Right lobe of liver (tissue), 6 donors: ENCODE results near the gene TXLNG. TPM values are rescaled to one million over a fixed set of nuclear protein-coding genes. Genes with fewer than 3 reads are reported as not detected.

ENCODE experiments used
- ATAC-seq, 4 donors: fragments of 200-7000 bp; cut with Tn5 transposase; one replicate each; pipeline ENCODE4 v1.9.1; 2020; ENCODE audit warnings: mild to moderate bottlenecking in 4 of 4, moderate library complexity in 4 of 4
- DNase-seq, 3 donors: peaks; one replicate each; pipeline ENCODE4 v3.0.0-alpha.2; 2020
- H3K27ac ChIP-seq, 3 donors: fragments of 200-600 bp; one replicate each; pipeline ENCODE4 v1.8.0; 2022
- H3K27me3 ChIP-seq, 2 donors: fragments of 200-600 bp; one replicate each; pipeline ENCODE4 v1.8.0; 2022
- H3K36me3 ChIP-seq, 4 donors: fragments of 200-600 bp; sonication (generic) in 1 of 4; one replicate each; pipeline versions ENCODE4 v1.5.1 to v1.8.0; 2017 to 2022; ENCODE audit warnings: control low read depth in 1 of 4
- H3K4me1 ChIP-seq, 4 donors: fragments of 200-600 bp; sonication (generic) in 1 of 4; one replicate each; pipeline versions ENCODE4 v1.5.1 to v1.8.0; 2017 to 2022; ENCODE audit warnings: control low read depth in 1 of 4
- H3K4me3 ChIP-seq, 3 donors: fragments of 200-600 bp; one replicate each; pipeline ENCODE4 v1.8.0; 2022
- H3K9me3 ChIP-seq, 4 donors: fragments of 200-600 bp; sonication (generic) in 1 of 4; one replicate each; pipeline versions ENCODE4 v1.5.1 to v1.8.0; 2017 to 2022; ENCODE audit warnings: control low read depth in 1 of 4
- POLR2A ChIP-seq: fragments of 450-650 bp; IDR thresholded peaks from one replicate; pipeline ENCODE4 v1.6.1; 2017; ENCODE audit warnings: antibody characterized with exemption, mild to moderate bottlenecking
- WGBS: methylation state at CpG from one replicate; pipeline ENCODE4 v1.1.6; 2018; ENCODE audit warnings: low coverage, low lambda C conversion rate; ENCODE audit not compliant: insufficient coverage; ENCODE audit errors: missing lambda C conversion rate; 5-methylcytosine and 5-hydroxymethylcytosine counted together
- intact Hi-C, 2 donors: fragments of 100-400 bp; cut with DNase I; formaldehyde crosslinking; loops; one replicate each; pipeline versions ENCODE4 v1.11.2 to v1.14.1; 2022
- total RNA-seq, 6 experiments: library from RNA; depleted of rRNA in 2 of 6; stranded (reverse); fragments of >200 nt in 2 of 6; fragmentation: NEBNext Ultra II Directional in 3 of 6; extraction: Animal tissue kit (Norgen Biotek cat#: 25700) in 3 of 6; gene quantifications; one replicate each; pipeline versions ENCODE4 v1.1.0 to v1.2.4, GENCODE V29; 2016 to 2023
- TF ChIP-seq, protein P1 (sequence below), 4 donors: fragments of 200-600 bp in 3 of 4; fragments of 450-650 bp in 1 of 4; IDR thresholded peaks; one replicate each; pipeline versions ENCODE4 v1.5.1 to v1.8.0; 2016 to 2022; ENCODE audit warnings: antibody characterized with exemption in 4 of 4, mild to moderate bottlenecking in 2 of 4
- donor health status: DM: no; HTN: yes; CAD: no.
- donor health status: DM: no; HTN: no; CAD: no.
- donor health status: DM: no; HTN: no; CAD: no.
- donor health status: DM: no; HTN: yes; CAD: no.
- donor health status: DM: no; HTN: yes; CAD: no.

TXLNG gene
- total RNA-seq, 6 experiments from 2014 or later, result 3.9 to 9.3 (median 7.3) TPM

- ATAC-seq (peak in 1 of 4 donors; percentile 9), DNase-seq (peak in 1 of 3 donors; percentile 51)
- Histone ChIP-seq H3K27me3 (no peaks in the 10 kb centered on the region), H3K4me1 (peaks cover 0 to 38% (median 8%) of the 10 kb centered on the region in 4 donors), H3K27ac (peak overlapping the region in 2 of 3 donors; percentile 74 to 85), H3K4me3 (no peak overlapping the region), H3K9me3 (no peaks in the 10 kb centered on the region), H3K36me3 (peaks cover 0 to 24% (median 7%) of the 10 kb centered on the region in 4 donors)
- WGBS, result 78% methylated on average over 2 of the region's 5 CpGs
- TF ChIP-seq, protein P1, sequence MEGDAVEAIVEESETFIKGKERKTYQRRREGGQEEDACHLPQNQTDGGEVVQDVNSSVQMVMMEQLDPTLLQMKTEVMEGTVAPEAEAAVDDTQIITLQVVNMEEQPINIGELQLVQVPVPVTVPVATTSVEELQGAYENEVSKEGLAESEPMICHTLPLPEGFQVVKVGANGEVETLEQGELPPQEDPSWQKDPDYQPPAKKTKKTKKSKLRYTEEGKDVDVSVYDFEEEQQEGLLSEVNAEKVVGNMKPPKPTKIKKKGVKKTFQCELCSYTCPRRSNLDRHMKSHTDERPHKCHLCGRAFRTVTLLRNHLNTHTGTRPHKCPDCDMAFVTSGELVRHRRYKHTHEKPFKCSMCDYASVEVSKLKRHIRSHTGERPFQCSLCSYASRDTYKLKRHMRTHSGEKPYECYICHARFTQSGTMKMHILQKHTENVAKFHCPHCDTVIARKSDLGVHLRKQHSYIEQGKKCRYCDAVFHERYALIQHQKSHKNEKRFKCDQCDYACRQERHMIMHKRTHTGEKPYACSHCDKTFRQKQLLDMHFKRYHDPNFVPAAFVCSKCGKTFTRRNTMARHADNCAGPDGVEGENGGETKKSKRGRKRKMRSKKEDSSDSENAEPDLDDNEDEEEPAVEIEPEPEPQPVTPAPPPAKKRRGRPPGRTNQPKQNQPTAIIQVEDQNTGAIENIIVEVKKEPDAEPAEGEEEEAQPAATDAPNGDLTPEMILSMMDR (IDR thresholded peaks at IDR 0.05), result no peak
- TF ChIP-seq POLR2A, result no peak
- intact Hi-C loops, result no loop called here
These were observed 41.2 kb upstream of the TXLNG start for GRCh38 chrX:16745102-16745501.

DNA sequence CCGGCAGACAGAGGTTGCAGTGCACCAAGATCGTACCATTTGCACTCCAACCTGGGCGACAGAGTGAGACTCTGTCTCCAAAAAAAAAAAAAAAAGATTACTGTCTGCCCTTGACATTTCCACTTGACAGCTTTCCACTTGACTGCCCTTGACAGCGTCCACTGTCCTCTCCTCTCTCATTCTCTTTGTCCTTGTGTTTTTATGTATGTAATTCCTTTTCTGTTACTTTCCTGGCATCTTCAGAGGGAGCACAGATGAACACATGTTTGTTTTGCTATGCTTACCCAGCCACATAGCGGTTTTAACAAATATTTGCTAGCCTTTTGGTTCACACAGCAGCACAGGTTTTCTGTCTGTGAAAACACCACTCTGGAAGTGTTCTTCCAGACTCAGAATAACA, 40.6 kb upstream of the TXLNG start:
- DNase-seq (no peak), ATAC-seq (peak; percentile 62 to 80 (median 66))
- Histone ChIP-seq H3K4me1 (peaks cover 0 to 35% (median 8%) of the 10 kb centered on the region in 4 donors), H3K4me3 (no peak overlapping the region), H3K27ac (peak overlapping the region in 2 of 3 donors; percentile 74 to 85), H3K36me3 (peaks cover 0 to 25% (median 7%) of the 10 kb centered on the region in 4 donors), H3K27me3 (no peaks in the 10 kb centered on the region), H3K9me3 (no peaks in the 10 kb centered on the region)
- intact Hi-C loops, result no loop called here
- TF ChIP-seq, protein P1 (IDR thresholded peaks at IDR 0.05), result no peak
- 35% methylated on average over 4 of the region's 5 CpGs for WGBS

GRCh38 chrX:16748425-16748824, 37.8 kb upstream of the TXLNG start:
- H3K27ac ChIP-seq, result no peak overlapping the region
- 80% methylated on average over 5 of the region's 5 CpGs for WGBS
- H3K4me1 ChIP-seq, result peaks cover 0 to 26% (median 8%) of the 10 kb centered on the region in 4 donors
- TF ChIP-seq POLR2A, result no peak
- ATAC-seq, result peak in 3 of 4 donors; percentile 31 to 54 (median 51)
- peaks cover 0 to 25% (median 7%) of the 10 kb centered on the region in 4 donors for H3K36me3 ChIP-seq
- DNase-seq, result no peak
- H3K9me3 ChIP-seq, result no peaks in the 10 kb centered on the region
- intact Hi-C loops, result no loop called here
- H3K4me3 ChIP-seq, result no peak overlapping the region
- H3K27me3 ChIP-seq, result no peaks in the 10 kb centered on the region

GRCh38 chrX:16750136-16750535, 36.1 kb upstream of the TXLNG start:
- H3K4me1 ChIP-seq, result peaks cover 0 to 9% (median 2%) of the 10 kb centered on the region in 4 donors
- no peak overlapping the region for H3K27ac ChIP-seq
- no peak for DNase-seq
- peaks cover 0 to 24% (median 7%) of the 10 kb centered on the region in 4 donors for H3K36me3 ChIP-seq
- WGBS, result 98% methylated on average over 7 of the region's 7 CpGs
- intact Hi-C loops, result no loop called here
- H3K27me3 ChIP-seq, result no peaks in the 10 kb centered on the region
- ATAC-seq, result no peak
- no peaks in the 10 kb centered on the region for H3K9me3 ChIP-seq
- no peak overlapping the region for H3K4me3 ChIP-seq
- TF ChIP-seq, protein P1 (IDR thresholded peaks at IDR 0.05), result no peak
- no peak for TF ChIP-seq POLR2A

- Histone ChIP-seq H3K9me3 (no peaks in the 10 kb centered on the region), H3K4me1 (no peaks in the 10 kb centered on the region), H3K27me3 (no peaks in the 10 kb centered on the region), H3K36me3 (peaks cover 3 to 41% (median 7%) of the 10 kb centered on the region in 4 donors), H3K27ac (no peak overlapping the region), H3K4me3 (no peak overlapping the region)
- TF ChIP-seq POLR2A, result no peak
- TF ChIP-seq, protein P1 (IDR thresholded peaks at IDR 0.05), result no peak
- no peak for DNase-seq
- ATAC-seq, result no peak
- intact Hi-C loops, result no loop called here
- WGBS, result 100% methylated on average over 1 of the region's 2 CpGs
These were observed 32.2 kb upstream of the TXLNG start for GRCh38 chrX:16754019-16754418.
